Measurements from ENCODE around the gene NSG2.

Gene NSG2

GRCh38 chr5:174058433-174059122 is 13.1 kb downstream of the NSG2 start:
- Histone ChIP-seq H3K4me3 (no peak overlapping the region), H3K27ac (no peak overlapping the region)

DNA sequence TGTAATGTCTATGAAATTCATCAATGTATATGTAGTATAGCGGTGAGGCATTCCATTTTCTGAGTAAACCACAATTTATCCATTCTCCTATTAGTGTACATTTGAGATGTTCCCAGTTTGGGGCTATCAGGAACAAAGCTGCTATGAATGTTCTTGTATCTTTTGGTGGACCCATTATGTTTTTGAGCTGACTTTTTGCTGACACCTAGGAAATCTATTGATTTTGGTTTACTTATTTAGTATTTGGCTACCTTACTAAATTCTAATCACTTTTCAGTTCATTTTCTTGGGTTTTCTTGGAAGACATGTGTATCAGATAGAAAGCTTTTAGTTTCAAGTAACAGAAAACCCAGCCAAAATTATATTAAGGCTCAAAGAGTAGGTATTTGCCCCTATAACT is 13.7 kb downstream of the NSG2 start:
- Histone ChIP-seq H3K27ac (no peak overlapping the region), H3K4me3 (no peak overlapping the region)

GRCh38 chr5:174063082-174063756 is 17.7 kb downstream of the NSG2 start:
- no peak overlapping the region for H3K27ac ChIP-seq
- no peak overlapping the region for H3K4me3 ChIP-seq

DNA sequence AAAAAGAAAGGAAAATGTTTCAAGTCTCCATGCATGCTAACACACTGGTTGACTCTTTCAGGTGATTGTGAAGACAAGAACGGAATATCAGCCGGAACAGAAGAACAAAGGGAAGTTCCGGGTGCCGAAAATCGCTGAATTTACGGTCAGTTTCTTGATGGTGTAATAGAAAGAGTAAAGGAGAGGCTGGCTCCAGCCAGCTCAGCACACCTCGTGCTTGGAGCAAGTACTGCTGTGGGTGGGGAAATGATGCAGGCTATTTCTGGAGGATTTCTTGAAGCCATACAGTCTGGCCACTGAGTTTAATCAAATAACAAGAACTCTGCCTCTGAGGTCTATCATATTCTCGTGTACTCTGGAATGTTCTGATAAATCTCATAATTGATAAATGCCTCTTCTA is 18.7 kb downstream of the NSG2 start:
- Histone ChIP-seq H3K27ac (no peak overlapping the region), H3K4me3 (no peak overlapping the region)

GRCh38 chr5:174065528-174066197 is 20.2 kb downstream of the NSG2 start:
- no peak overlapping the region for H3K27ac ChIP-seq

DNA sequence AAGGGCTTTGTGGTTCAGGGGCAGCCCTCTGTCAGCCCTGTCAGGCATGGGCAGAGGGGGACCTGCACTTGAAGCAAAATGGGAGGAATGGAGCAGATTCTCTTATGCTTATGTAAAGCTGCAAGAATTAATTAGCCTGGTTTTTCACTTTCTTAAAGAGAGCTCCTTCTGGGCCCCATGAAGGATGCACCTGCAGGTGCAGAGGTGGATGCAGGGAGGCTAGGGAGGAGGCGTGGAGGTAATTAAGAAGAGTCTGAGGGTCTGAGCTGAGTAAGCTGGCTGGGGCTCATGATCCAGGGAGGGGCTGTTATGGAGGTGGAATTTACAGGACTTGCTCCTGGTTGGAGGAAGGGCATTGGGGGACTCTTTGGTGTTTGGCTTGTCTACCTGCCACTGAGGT is 22.0 kb downstream of the NSG2 start:
- H3K27ac ChIP-seq, result no peak overlapping the region
- H3K4me3 ChIP-seq, result no peak overlapping the region

More at GRCh38 chr5:174065528-174066197, 20.2 kb downstream of the NSG2 start:
- no peak overlapping the region for H3K4me3 ChIP-seq

DNA sequence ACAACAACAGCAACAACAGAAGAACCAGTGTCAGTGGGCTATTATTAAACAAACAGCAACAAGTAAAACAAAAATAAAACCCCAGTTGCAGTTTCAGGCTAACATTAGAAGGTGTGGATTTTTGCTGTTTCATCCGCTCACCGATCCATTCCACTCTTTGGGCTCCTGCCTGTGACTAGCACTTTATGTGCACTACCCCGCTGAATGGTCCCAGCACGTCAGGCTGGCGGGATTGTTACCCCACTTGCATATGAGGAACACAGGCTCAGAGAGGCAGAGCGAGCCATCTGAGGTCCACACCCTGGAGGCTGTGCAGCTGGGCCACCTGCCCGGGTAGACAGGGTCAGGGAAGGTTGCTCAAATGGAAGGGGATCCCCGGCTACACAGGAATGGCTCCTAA is 26.0 kb downstream of the NSG2 start:
- H3K27ac ChIP-seq, result no peak overlapping the region
- H3K4me3 ChIP-seq, result no peak overlapping the region

GRCh38 chr5:174073122-174073660 is 27.7 kb downstream of the NSG2 start:
- Histone ChIP-seq H3K4me3 (no peak overlapping the region), H3K27ac (no peak overlapping the region)

DNA sequence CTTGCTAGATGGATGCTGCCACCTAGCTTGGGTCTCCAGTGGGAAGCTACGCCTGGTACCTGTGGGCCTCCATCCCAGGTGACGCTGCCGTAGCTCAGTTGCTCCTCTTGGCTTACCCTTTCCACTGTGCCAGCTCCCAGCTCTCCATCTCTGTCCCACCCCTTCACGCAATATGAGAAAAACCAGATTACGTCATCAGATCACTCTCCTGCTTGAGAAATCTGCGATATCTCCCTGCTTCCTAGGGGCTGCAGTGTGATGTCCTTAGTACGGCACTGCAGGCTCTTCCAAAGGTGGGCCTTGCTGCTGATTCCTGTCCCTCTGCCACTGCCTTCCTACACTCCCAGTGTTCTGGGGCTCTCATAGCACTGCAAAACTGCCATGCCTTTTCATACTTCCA is 28.9 kb downstream of the NSG2 start:
- H3K27ac ChIP-seq, result no peak overlapping the region
- no peak overlapping the region for H3K4me3 ChIP-seq

GRCh38 chr5:174078416-174078815 is 32.9 kb downstream of the NSG2 start:
- Histone ChIP-seq H3K4me3 (no peak overlapping the region), H3K27ac (no peak overlapping the region)

- Histone ChIP-seq H3K4me3 (no peak overlapping the region), H3K27ac (no peak overlapping the region)
Observed at GRCh38 chr5:174082286-174082685, 36.8 kb downstream of the NSG2 start.

GRCh38 chr5:174083056-174083827 is 37.7 kb downstream of the NSG2 start:
- Histone ChIP-seq H3K27ac (no peak overlapping the region), H3K4me3 (no peak overlapping the region)

DNA sequence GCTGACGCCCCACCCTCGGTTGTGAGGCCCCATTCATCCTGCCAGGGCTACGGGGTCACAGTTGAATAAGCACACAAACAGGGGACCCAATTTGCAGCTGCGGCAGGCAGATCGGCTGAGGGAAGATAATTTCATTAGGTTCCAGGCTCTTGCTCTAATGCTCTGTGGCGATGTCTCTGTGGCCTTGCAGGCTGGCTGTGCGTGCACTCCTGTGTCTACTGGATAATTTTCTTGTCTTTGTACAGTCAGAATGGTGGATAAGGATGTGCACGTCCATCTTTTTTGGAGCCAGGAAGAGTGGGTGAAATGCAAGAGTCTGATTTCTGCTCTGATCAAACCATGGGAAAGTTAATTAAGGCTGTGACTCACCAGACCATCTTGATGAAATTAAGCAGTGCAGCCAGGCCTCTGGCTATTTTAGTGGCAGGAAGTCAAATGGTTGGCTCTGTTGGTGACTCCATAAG is 39.2 kb downstream of the NSG2 start:
- Histone ChIP-seq H3K4me3 (no peak overlapping the region), H3K27ac (peak overlapping the region in 1 of 21 experiments; percentile 27)

- H3K27ac ChIP-seq, result no peak overlapping the region
- H3K4me3 ChIP-seq, result no peak overlapping the region
Observed at GRCh38 chr5:174086751-174087150, 41.2 kb downstream of the NSG2 start.

- Histone ChIP-seq H3K4me3 (no peak overlapping the region), H3K27ac (no peak overlapping the region)
Observed at GRCh38 chr5:174087783-174088182, 42.3 kb downstream of the NSG2 start.

GRCh38 chr5:174090129-174090528 is 44.6 kb downstream of the NSG2 start:
- H3K4me3 ChIP-seq, result no peak overlapping the region
- H3K27ac ChIP-seq, result no peak overlapping the region

GRCh38 chr5:174093123-174093522 is 47.6 kb downstream of the NSG2 start:
- no peak overlapping the region for H3K27ac ChIP-seq
- H3K4me3 ChIP-seq, result no peak overlapping the region

DNA sequence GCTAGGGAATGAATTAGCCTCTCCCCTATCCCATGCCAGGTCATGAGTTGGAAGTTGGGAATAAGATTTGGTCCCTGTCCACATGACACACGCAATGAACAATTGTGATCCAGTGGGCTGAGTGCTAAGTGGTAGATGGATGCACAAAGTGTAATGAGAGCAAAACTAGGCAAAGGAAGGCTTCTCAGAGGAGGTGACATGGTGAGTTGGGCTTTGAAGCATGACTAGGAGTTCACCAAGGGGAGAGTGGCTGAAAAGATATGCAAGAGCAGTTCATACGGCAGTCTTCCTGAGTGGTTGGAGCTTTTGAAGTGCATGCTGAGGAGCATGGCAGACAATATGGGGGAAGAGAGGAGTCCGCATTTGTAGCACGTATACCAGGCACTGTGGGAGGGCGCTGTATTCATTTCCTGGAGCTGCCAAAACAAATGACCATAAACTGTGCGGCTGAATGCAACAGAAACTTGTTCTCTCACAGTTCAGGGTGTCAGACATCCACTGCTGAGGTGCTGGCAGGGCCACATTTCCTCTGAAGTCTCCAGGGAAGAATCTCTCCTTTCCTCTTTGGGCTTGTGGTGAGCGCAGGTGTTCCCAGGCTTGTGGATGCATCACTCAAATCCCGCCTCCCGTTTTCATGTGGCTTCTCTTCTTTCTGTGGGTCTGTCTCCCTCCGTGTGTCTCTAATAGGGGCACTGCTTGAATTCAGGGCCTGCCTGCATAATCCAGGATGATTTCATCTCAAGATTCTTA is 49.5 kb downstream of the NSG2 start:
- H3K27ac ChIP-seq, result no peak overlapping the region
- H3K4me3 ChIP-seq, result no peak overlapping the region

DNA sequence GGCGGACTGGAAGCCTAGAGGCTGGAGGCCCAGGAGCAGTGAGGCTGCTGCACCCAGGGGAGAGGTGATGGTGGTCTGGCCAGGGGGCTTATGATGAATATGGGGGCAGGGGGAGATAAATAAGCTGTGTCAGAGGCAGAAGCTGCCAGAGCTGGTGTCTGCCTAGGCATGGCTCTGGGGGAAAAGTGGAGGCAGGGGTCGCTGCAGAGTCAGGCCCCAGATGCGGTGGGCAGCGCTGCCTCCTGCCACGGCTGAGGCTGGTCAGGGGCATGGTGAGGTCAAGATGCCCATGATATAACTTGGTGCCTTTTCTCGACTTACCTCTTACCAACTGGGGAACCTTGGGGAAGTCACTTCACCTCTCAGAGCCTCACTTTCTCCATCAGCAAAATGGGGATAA is 51.1 kb downstream of the NSG2 start:
- H3K27ac ChIP-seq, result no peak overlapping the region
- H3K4me3 ChIP-seq, result no peak overlapping the region
